GM19467 (cell line): ENCODE measurements around the gene RABGGTA.

ENCODE experiments used
- ATAC-seq: cut with Tn5 transposase; IDR thresholded peaks from one replicate; pipeline ENCODE4 v1.9.1; 2021; ENCODE audit warnings: mild to moderate bottlenecking, moderate library complexity; ENCODE audit not compliant: unreplicated experiment

RABGGTA gene

GRCh38 chr14:24261969-24262327 is 9.4 kb downstream of the RABGGTA start:
- ATAC-seq: no peak

GRCh38 chr14:24261256-24261968 is 10.0 kb downstream of the RABGGTA start:
- no peak for ATAC-seq

GRCh38 chr14:24260780-24261157 is 10.6 kb downstream of the RABGGTA start:
- ATAC-seq: no peak

- ATAC-seq: no peak
Observed at GRCh38 chr14:24260026-24260779, 11.2 kb downstream of the RABGGTA start.

- ATAC-seq: no peak
Observed at GRCh38 chr14:24259282-24260025, 11.9 kb downstream of the RABGGTA start.

- no peak for ATAC-seq
Observed at GRCh38 chr14:24258548-24259265, 12.7 kb downstream of the RABGGTA start.

GRCh38 chr14:24258119-24258518 is 13.3 kb downstream of the RABGGTA start:
- ATAC-seq: no peak

GRCh38 chr14:24256960-24257359 is 14.4 kb downstream of the RABGGTA start:
- no peak for ATAC-seq

GRCh38 chr14:24255931-24256711 is 15.3 kb downstream of the RABGGTA start:
- no peak for ATAC-seq

- ATAC-seq: no peak
Observed at GRCh38 chr14:24255438-24255837, 16.0 kb downstream of the RABGGTA start.

- no peak for ATAC-seq
Observed at GRCh38 chr14:24254630-24255392, 16.6 kb downstream of the RABGGTA start.

- ATAC-seq: no peak
Observed at GRCh38 chr14:24253936-24254335, 17.5 kb downstream of the RABGGTA start.

- ATAC-seq: no peak
Observed at GRCh38 chr14:24252289-24253124, 18.9 kb downstream of the RABGGTA start.

- ATAC-seq: no peak
Observed at GRCh38 chr14:24251880-24252288, 19.5 kb downstream of the RABGGTA start.

GRCh38 chr14:24250354-24250753 is 21.0 kb downstream of the RABGGTA start:
- no peak for ATAC-seq

GRCh38 chr14:24249230-24250021 is 22.0 kb downstream of the RABGGTA start:
- no peak for ATAC-seq

GRCh38 chr14:24247422-24247821 is 24.0 kb downstream of the RABGGTA start:
- no peak for ATAC-seq

GRCh38 chr14:24246765-24247212 is 24.6 kb downstream of the RABGGTA start:
- no peak for ATAC-seq
